C4-2B (cell line): Measurements from ENCODE around the gene JAKMIP2.

ENCODE experiments used
- ZFX ChIP-seq: fragments of 450-650 bp; IDR thresholded peaks from 2 replicates; pipeline ENCODE4 v1.6.1; 2017
- TF ChIP-seq, protein P1 (sequence below): fragments of 450-650 bp; conservative IDR thresholded peaks from 2 replicates; pipeline ENCODE4 v1.5.1; 2017; ENCODE audit warnings: mild to moderate bottlenecking

DNA sequence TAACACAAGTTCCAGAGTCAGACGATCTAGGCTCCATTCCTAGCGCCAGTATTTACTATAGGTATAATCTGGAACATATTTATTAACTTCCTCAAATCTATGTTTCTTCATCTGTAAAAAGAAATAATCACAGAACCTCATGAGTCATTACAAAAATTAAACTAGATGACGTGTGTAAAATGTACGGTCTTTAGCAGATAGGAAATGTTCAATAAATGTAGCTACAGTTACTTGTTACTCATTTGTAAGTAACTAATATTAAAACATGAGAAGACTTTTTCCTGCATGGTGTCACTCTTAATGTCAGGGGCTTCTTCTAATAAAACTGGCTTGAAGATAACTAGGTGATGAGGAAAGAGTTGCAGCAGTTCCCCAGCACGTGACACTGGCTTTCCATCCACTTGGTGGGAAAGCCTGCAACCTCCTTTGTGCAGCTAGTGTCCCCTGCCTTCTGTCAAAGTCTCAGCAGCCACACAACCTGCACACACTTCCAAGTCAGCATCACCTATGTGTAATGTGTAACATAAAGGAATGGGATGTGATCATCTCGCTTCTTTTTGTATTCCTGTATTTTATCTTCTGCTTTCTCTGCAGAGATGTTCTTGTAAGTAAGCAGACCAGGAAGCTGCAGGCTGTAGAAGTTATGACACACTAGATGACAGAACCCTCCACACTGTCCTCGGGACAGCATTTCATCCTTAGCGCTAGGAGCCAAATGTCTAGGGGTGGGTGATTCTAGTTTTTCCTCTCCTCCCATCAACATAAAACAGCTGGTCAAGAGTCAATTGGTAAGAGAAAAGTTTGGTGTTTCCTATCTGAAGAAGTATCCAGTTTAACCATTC lies 1.8 kb upstream of the JAKMIP2 start:
- TF ChIP-seq, protein P1, sequence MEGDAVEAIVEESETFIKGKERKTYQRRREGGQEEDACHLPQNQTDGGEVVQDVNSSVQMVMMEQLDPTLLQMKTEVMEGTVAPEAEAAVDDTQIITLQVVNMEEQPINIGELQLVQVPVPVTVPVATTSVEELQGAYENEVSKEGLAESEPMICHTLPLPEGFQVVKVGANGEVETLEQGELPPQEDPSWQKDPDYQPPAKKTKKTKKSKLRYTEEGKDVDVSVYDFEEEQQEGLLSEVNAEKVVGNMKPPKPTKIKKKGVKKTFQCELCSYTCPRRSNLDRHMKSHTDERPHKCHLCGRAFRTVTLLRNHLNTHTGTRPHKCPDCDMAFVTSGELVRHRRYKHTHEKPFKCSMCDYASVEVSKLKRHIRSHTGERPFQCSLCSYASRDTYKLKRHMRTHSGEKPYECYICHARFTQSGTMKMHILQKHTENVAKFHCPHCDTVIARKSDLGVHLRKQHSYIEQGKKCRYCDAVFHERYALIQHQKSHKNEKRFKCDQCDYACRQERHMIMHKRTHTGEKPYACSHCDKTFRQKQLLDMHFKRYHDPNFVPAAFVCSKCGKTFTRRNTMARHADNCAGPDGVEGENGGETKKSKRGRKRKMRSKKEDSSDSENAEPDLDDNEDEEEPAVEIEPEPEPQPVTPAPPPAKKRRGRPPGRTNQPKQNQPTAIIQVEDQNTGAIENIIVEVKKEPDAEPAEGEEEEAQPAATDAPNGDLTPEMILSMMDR, result no peak
- TF ChIP-seq ZFX, result no peak
